SK-N-MC (cell line): ENCODE results near the gene GOSR2.

Source experiments
- EZH2 ChIP-seq: fragments of 200-600 bp; sonication (generic); IDR thresholded peaks from one replicate; pipeline ENCODE4 v1.6.1; 2017; ENCODE audit warnings: antibody characterized with exemption
- POLR2AphosphoS5 ChIP-seq: IDR thresholded peaks from 2 replicates; pipeline ENCODE4 v1.6.1; 2012; ENCODE audit warnings: mild to moderate bottlenecking, low read depth, low read length, borderline replicate concordance

DNA sequence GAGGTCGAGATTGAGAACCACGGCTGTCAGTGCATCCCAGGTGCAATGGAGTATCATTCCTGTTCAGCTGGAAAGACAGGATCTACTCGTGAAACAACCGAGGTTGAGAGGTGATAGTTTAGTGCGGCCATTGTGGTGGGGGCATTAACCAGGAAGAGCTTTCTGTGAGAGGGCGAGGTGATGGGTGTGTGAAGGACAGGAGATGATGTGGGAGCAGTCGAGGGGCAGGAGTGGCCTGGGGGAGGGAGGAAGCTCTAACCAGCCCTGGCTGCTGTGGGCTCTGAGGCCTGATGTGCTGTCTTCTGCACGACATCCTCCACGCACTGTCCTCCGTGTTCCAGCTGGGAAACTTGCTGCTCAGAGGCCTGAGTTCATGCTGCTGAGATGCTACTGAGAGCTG is 22.0 kb downstream of the GOSR2 start:
- no peak for TF ChIP-seq EZH2
- no peak for TF ChIP-seq POLR2AphosphoS5
